H9 (cell line): ENCODE results near the gene CNNM2. TPM values are rescaled to one million over a fixed set of nuclear protein-coding genes. Genes with fewer than 3 reads are reported as not detected.

Source experiments
- DNase-seq: peaks from one replicate; pipeline ENCODE4 v3.0.0-alpha.2; 2017
- H2AFZ ChIP-seq: one replicate; pipeline ENCODE4 v1.6.1; 2013; ENCODE audit warnings: mild to moderate bottlenecking, low read length, control low read depth, moderate library complexity
- H2AK5ac ChIP-seq: 2 replicates; pipeline ENCODE4 v1.6.1; 2013; ENCODE audit warnings: low read length, control low read depth, mixed read lengths; ENCODE audit not compliant: insufficient read length
- H2BK120ac ChIP-seq: one replicate; pipeline ENCODE4 v1.6.1; 2013; ENCODE audit warnings: low read depth, mild to moderate bottlenecking, low read length, control low read depth, inconsistent platforms; ENCODE audit not compliant: poor library complexity, severe bottlenecking
- H2BK12ac ChIP-seq: 2 replicates; pipeline ENCODE4 v1.6.1; 2013; ENCODE audit warnings: low read length, control low read depth, mixed read lengths, low read depth; ENCODE audit not compliant: insufficient read length
- H2BK15ac ChIP-seq: 2 replicates; pipeline ENCODE4 v1.6.1; 2013; ENCODE audit warnings: low read depth, low read length, control low read depth
- H2BK20ac ChIP-seq: one replicate; pipeline ENCODE4 v1.6.1; 2013; ENCODE audit warnings: low read depth, mild to moderate bottlenecking, low read length, control low read depth, inconsistent platforms; ENCODE audit not compliant: poor library complexity, severe bottlenecking
- H2BK5ac ChIP-seq: 2 replicates; pipeline ENCODE4 v1.6.1; 2013; ENCODE audit warnings: low read length, control low read depth, mixed read lengths; ENCODE audit not compliant: insufficient read length
- H3K14ac ChIP-seq: 2 replicates; pipeline ENCODE4 v1.6.1; 2013; ENCODE audit warnings: low read length, control low read depth; ENCODE audit not compliant: insufficient read depth
- H3K18ac ChIP-seq: 2 replicates; pipeline ENCODE4 v1.6.1; 2013; ENCODE audit warnings: low read depth, mild to moderate bottlenecking, mixed read lengths, low read length, control low read depth; ENCODE audit not compliant: insufficient read length
- H3K23ac ChIP-seq: 2 replicates; pipeline ENCODE4 v1.6.1; 2013; ENCODE audit warnings: low read length, control low read depth, mixed read lengths, low read depth; ENCODE audit not compliant: insufficient read length
- H3K23me2 ChIP-seq: 2 replicates; pipeline ENCODE4 v1.6.1; 2013; ENCODE audit warnings: low read depth, mild to moderate bottlenecking, mixed read lengths, low read length, control low read depth; ENCODE audit not compliant: insufficient read length, poor library complexity, severe bottlenecking
- H3K27ac ChIP-seq: 2 replicates; pipeline ENCODE4 v1.5.1; 2013; ENCODE audit warnings: low read length, control low read depth, mixed read lengths, low read depth; ENCODE audit not compliant: insufficient read length
- H3K27me3 ChIP-seq: 2 replicates; pipeline ENCODE4 v1.6.1; 2013; ENCODE audit warnings: low read length, control low read depth, inconsistent platforms; ENCODE audit not compliant: insufficient read depth
- H3K4ac ChIP-seq: 2 replicates; pipeline ENCODE4 v1.6.1; 2013; ENCODE audit warnings: low read depth, mild to moderate bottlenecking, control low read depth, inconsistent platforms, low read length, moderate library complexity
- H3K4me1 ChIP-seq: 2 replicates; pipeline ENCODE4 v1.6.1; 2013; ENCODE audit warnings: low read length, control low read depth, inconsistent platforms; ENCODE audit not compliant: insufficient read depth
- H3K4me2 ChIP-seq: 2 replicates; pipeline ENCODE4 v1.6.1; 2013; ENCODE audit warnings: low read length, control low read depth, mixed read lengths; ENCODE audit not compliant: insufficient read length, insufficient read depth
- H3K56ac ChIP-seq: 2 replicates; pipeline ENCODE4 v1.6.1; 2013; ENCODE audit warnings: low read depth, mild to moderate bottlenecking, mixed read lengths, low read length, control low read depth; ENCODE audit not compliant: insufficient read length
- H3K79me1 ChIP-seq: 2 replicates; pipeline ENCODE4 v1.6.1; 2013; ENCODE audit warnings: low read depth, mild to moderate bottlenecking, moderate library complexity, low read length, control low read depth, inconsistent platforms; ENCODE audit not compliant: insufficient read depth, poor library complexity, severe bottlenecking
- H3K79me2 ChIP-seq: 2 replicates; pipeline ENCODE4 v1.6.1; 2013; ENCODE audit warnings: low read length, control low read depth, inconsistent platforms; ENCODE audit not compliant: insufficient read depth
- H3K9ac ChIP-seq: 2 replicates; pipeline ENCODE4 v1.6.1; 2013; ENCODE audit warnings: low read length, control low read depth, mixed read lengths; ENCODE audit not compliant: insufficient read length; ENCODE audit errors: extremely low read depth
- H3K9me3 ChIP-seq: one replicate; pipeline ENCODE4 v1.6.1; 2013; ENCODE audit warnings: low read depth, low read length, inconsistent platforms; ENCODE audit not compliant: control insufficient read depth
- H3T11ph ChIP-seq: one replicate; pipeline ENCODE4 v1.6.1; 2013; ENCODE audit warnings: mild to moderate bottlenecking, low read length, control low read depth, inconsistent platforms
- H4K20me1 ChIP-seq: one replicate; pipeline ENCODE4 v1.6.1; 2013; ENCODE audit not compliant: control insufficient read depth, insufficient read length, insufficient read depth
- H4K5ac ChIP-seq: 2 replicates; pipeline ENCODE4 v1.6.1; 2013; ENCODE audit warnings: low read depth, mild to moderate bottlenecking, mixed read lengths, low read length, control low read depth; ENCODE audit not compliant: insufficient read length
- H4K8ac ChIP-seq: replicated peaks from 2 replicates; pipeline ENCODE4 v1.6.1; 2013; ENCODE audit warnings: low read length, control low read depth, mixed read lengths, low read depth; ENCODE audit not compliant: insufficient read length
- H4K91ac ChIP-seq: 2 replicates; pipeline ENCODE4 v1.6.1; 2013; ENCODE audit warnings: low read depth, mild to moderate bottlenecking, moderate library complexity, mixed read lengths, low read length, control low read depth; ENCODE audit not compliant: insufficient read length
- H3K27ac Mint-ChIP-seq, 3 experiments: 2 replicates in 2 of 3; 3 replicates in 1 of 3; pipeline ENCODE4 v1.8.0; 2020 to 2021; ENCODE audit warnings: mixed read lengths in 3 of 3, mild to moderate bottlenecking in 1 of 3, moderate library complexity in 1 of 3
- H3K27me3 Mint-ChIP-seq: 2 replicates; pipeline ENCODE4 v1.8.0; 2021; ENCODE audit warnings: low read depth, mild to moderate bottlenecking, moderate library complexity, mixed read lengths
- H3K36me3 Mint-ChIP-seq, 3 experiments: 2 replicates in 2 of 3; 3 replicates in 1 of 3; pipeline ENCODE4 v1.8.0; 2020 to 2021; ENCODE audit warnings: low read depth in 3 of 3, mixed read lengths in 3 of 3; ENCODE audit not compliant: insufficient read depth in 1 of 3
- H3K4me1 Mint-ChIP-seq, 2 experiments: 2 replicates each; pipeline ENCODE4 v1.8.0; 2020; ENCODE audit warnings: mixed read lengths in 2 of 2
- H3K4me3 Mint-ChIP-seq, 2 experiments: 2 replicates in 1 of 2; 3 replicates in 1 of 2; pipeline ENCODE4 v1.8.0; 2020 to 2021; ENCODE audit warnings: mild to moderate bottlenecking in 2 of 2, mixed read lengths in 2 of 2, moderate library complexity in 1 of 2
- H3K9me3 Mint-ChIP-seq, 2 experiments: 2 replicates in 1 of 2; 3 replicates in 1 of 2; pipeline ENCODE4 v1.8.0; 2020; ENCODE audit warnings: mild to moderate bottlenecking in 2 of 2, mixed read lengths in 2 of 2, moderate library complexity in 1 of 2
- WGBS: extraction: QIAGEN DNeasy Blood & Tissue Kit; methylation state at CpG from one replicate; pipeline ENCODE4 v1.1.7; 2013; ENCODE audit warnings: missing lambda C conversion rate, low lambda C conversion rate, mixed read lengths; ENCODE audit not compliant: insufficient read length; ENCODE audit errors: extremely low coverage; 5-methylcytosine and 5-hydroxymethylcytosine counted together
- total RNA-seq: library from RNA; stranded (reverse); gene quantifications from 2 replicates; pipeline ENCODE4 v1.2.1, GENCODE V29; 2021
- TF ChIP-seq, protein P1 (sequence below): fragments of 200-600 bp; sonication (generic); conservative IDR thresholded peaks from 3 replicates; pipeline ENCODE4 v1.8.0; 2021; ENCODE audit warnings: antibody characterized with exemption, mild to moderate bottlenecking

Gene CNNM2
- total RNA-seq, 1 experiment from 2014 or later: 17.5 TPM

DNA sequence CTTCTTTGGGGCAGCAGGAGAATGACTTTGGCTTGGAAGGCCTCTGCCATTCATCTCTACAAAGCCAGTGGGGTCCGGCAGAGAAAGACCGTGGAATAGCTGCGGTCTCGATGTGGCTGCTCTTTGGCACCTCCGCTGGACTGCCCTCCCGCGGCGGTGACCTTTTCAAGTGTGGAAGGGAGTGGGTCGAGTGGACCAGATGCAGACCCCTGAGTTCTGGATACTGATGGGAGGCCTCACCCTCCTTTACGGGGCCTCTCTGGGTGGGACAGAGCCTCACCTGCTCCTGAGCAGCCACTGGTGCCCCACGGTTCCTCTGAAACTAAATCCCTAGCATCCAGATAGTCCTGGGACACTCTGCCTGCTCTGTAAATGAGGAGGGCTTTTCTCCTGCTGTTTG, 161.9 kb downstream of the CNNM2 start:
- H3K79me2 ChIP-seq: no peaks in the 10 kb centered on the region
- H4K20me1 ChIP-seq: no peaks in the 10 kb centered on the region
- Mint-ChIP-seq H3K4me3 (no peak overlapping the region), H3K27ac (no peak overlapping the region), H3K4me1 (0 out of 4 replicates have a peak, but pooled peaks cover 0 to 2% of the 10 kb centered on the region in 2 experiments), H3K9me3 (no peaks in the 10 kb centered on the region), H3K27me3 (no peaks in the 10 kb centered on the region), H3K36me3 (peaks cover 12 to 28% (median 27%) of the 10 kb centered on the region in 3 experiments; a peak in 6 of 7 replicates)
- no peak overlapping the region for H2AFZ ChIP-seq
- H3K4me1 ChIP-seq: no peaks in the 10 kb centered on the region
- H3K23me2 ChIP-seq: no peaks in the 10 kb centered on the region
- no peak overlapping the region for H4K8ac ChIP-seq
- no peaks in the 10 kb centered on the region for H3K9me3 ChIP-seq
- H2BK120ac ChIP-seq: no peak overlapping the region
- H2BK5ac ChIP-seq: no peak overlapping the region
- no peak overlapping the region for H3K56ac ChIP-seq
- H3K14ac ChIP-seq: no peak overlapping the region
- no peak overlapping the region for H3T11ph ChIP-seq
- no peak overlapping the region for H3K9ac ChIP-seq
- H3K23ac ChIP-seq: no peak overlapping the region
- no peak for DNase-seq
- H4K91ac ChIP-seq: no peak overlapping the region
- H4K5ac ChIP-seq: no peak overlapping the region
- no CpG with 5 or more reads among the region's 11 CpGs for WGBS
- H3K4ac ChIP-seq: no peak overlapping the region
- H2BK12ac ChIP-seq: no peak overlapping the region
- no peaks in the 10 kb centered on the region for H3K27me3 ChIP-seq
- no peak overlapping the region for H2BK20ac ChIP-seq
- TF ChIP-seq, protein P1, sequence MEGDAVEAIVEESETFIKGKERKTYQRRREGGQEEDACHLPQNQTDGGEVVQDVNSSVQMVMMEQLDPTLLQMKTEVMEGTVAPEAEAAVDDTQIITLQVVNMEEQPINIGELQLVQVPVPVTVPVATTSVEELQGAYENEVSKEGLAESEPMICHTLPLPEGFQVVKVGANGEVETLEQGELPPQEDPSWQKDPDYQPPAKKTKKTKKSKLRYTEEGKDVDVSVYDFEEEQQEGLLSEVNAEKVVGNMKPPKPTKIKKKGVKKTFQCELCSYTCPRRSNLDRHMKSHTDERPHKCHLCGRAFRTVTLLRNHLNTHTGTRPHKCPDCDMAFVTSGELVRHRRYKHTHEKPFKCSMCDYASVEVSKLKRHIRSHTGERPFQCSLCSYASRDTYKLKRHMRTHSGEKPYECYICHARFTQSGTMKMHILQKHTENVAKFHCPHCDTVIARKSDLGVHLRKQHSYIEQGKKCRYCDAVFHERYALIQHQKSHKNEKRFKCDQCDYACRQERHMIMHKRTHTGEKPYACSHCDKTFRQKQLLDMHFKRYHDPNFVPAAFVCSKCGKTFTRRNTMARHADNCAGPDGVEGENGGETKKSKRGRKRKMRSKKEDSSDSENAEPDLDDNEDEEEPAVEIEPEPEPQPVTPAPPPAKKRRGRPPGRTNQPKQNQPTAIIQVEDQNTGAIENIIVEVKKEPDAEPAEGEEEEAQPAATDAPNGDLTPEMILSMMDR: no peak
- no peaks in the 10 kb centered on the region for H3K79me1 ChIP-seq
- H2AK5ac ChIP-seq: no peak overlapping the region
- H2BK15ac ChIP-seq: no peak overlapping the region
- no peak overlapping the region for H3K4me2 ChIP-seq
- H3K27ac ChIP-seq: no peak overlapping the region
- H3K18ac ChIP-seq: no peak overlapping the region
